Neuronal stem cell (in vitro differentiated cells): ENCODE measurements around the gene FKBP4. TPM values are rescaled to one million over a fixed set of nuclear protein-coding genes. Genes with fewer than 3 reads are reported as not detected.

ENCODE experiments used
- DNase-seq: peaks from one replicate; pipeline ENCODE4 v3.0.0-alpha.2; 2013; ENCODE audit warnings: low spot score
- H2AFZ ChIP-seq: one replicate; pipeline ENCODE4 v1.6.1; 2013; ENCODE audit warnings: mild to moderate bottlenecking, low read length, inconsistent platforms
- H2AK5ac ChIP-seq: 2 replicates; pipeline ENCODE4 v1.6.1; 2013; ENCODE audit warnings: low read depth, mild to moderate bottlenecking, inconsistent platforms, low read length, moderate library complexity, mixed read lengths
- H2BK120ac ChIP-seq: 2 replicates; pipeline ENCODE4 v1.6.1; 2013; ENCODE audit warnings: low read depth, mild to moderate bottlenecking, inconsistent platforms, low read length, moderate library complexity, mixed read lengths
- H2BK12ac ChIP-seq: one replicate; pipeline ENCODE4 v1.6.1; 2013; ENCODE audit warnings: low read length, inconsistent platforms
- H2BK15ac ChIP-seq: 2 replicates; pipeline ENCODE4 v1.6.1; 2013; ENCODE audit warnings: mild to moderate bottlenecking, low read length, inconsistent platforms, mixed read lengths
- H2BK5ac ChIP-seq: one replicate; pipeline ENCODE4 v1.6.1; 2013; ENCODE audit warnings: inconsistent platforms, mild to moderate bottlenecking, low read length, moderate library complexity
- H3K14ac ChIP-seq: one replicate; pipeline ENCODE4 v1.6.1; 2013; ENCODE audit warnings: low read length, inconsistent platforms
- H3K18ac ChIP-seq: 2 replicates; pipeline ENCODE4 v1.6.1; 2013; ENCODE audit warnings: low read length, inconsistent platforms
- H3K23ac ChIP-seq: 2 replicates; pipeline ENCODE4 v1.6.1; 2013; ENCODE audit warnings: low read depth, mild to moderate bottlenecking, mixed read lengths, low read length, inconsistent platforms; ENCODE audit not compliant: poor library complexity
- H3K27ac ChIP-seq: replicated peaks from 3 replicates; pipeline ENCODE4 v1.5.1; 2013; ENCODE audit warnings: low read length, inconsistent platforms
- H3K27me3 ChIP-seq, 3 experiments: 2 replicates each; pipeline ENCODE4 v1.6.1; 2013; ENCODE audit warnings: low read length in 3 of 3, mild to moderate bottlenecking in 2 of 3, inconsistent platforms in 1 of 3, low read depth in 1 of 3, mixed read lengths in 1 of 3, moderate library complexity in 1 of 3; ENCODE audit not compliant: control insufficient read depth in 3 of 3, insufficient read depth in 3 of 3
- H3K36me3 ChIP-seq, 2 donors: replicated peaks in 1 of 2; 2 replicates each; pipeline ENCODE4 v1.6.1; 2013; ENCODE audit warnings: low read length in 2 of 2; ENCODE audit not compliant: control insufficient read depth in 2 of 2, insufficient read depth in 2 of 2
- H3K4ac ChIP-seq: 2 replicates; pipeline ENCODE4 v1.6.1; 2013; ENCODE audit warnings: inconsistent platforms, mild to moderate bottlenecking, low read length, moderate library complexity
- H3K4me1 ChIP-seq, 2 donors: 1 replicate in 1 of 2; 2 replicates in 1 of 2; pipeline ENCODE4 v1.6.1; 2013; ENCODE audit warnings: low read length in 2 of 2, low read depth in 1 of 2; ENCODE audit not compliant: control insufficient read depth in 2 of 2, insufficient read depth in 1 of 2
- H3K4me2 ChIP-seq: one replicate; pipeline ENCODE4 v1.6.1; 2013; ENCODE audit warnings: mild to moderate bottlenecking, low read length, inconsistent platforms; ENCODE audit not compliant: insufficient read depth, poor library complexity, severe bottlenecking
- H3K4me3 ChIP-seq, 2 donors: 2 replicates each; pipeline ENCODE4 v1.5.1; 2013; ENCODE audit warnings: low read length in 2 of 2, mild to moderate bottlenecking in 2 of 2, inconsistent platforms in 1 of 2, moderate library complexity in 1 of 2
- H3K79me1 ChIP-seq: one replicate; pipeline ENCODE4 v1.6.1; 2013; ENCODE audit warnings: low read depth, mild to moderate bottlenecking, inconsistent platforms, low read length, moderate library complexity
- H3K9ac ChIP-seq: one replicate; pipeline ENCODE4 v1.6.1; 2013; ENCODE audit warnings: mild to moderate bottlenecking, low read depth, low read length, inconsistent platforms; ENCODE audit not compliant: poor library complexity
- H3K9me3 ChIP-seq, 2 donors: replicated peaks in 1 of 2; 2 replicates each; pipeline versions ENCODE3 to v1.6.1; 2013; ENCODE audit warnings: low read length in 2 of 2, mild to moderate bottlenecking in 2 of 2, inconsistent platforms in 1 of 2, low read depth in 1 of 2, mixed read lengths in 1 of 2, moderate library complexity in 1 of 2; ENCODE audit not compliant: control insufficient read depth in 2 of 2, insufficient read depth in 1 of 2
- H4K8ac ChIP-seq: one replicate; pipeline ENCODE4 v1.6.1; 2013; ENCODE audit warnings: low read depth, mild to moderate bottlenecking, inconsistent platforms, low read length, moderate library complexity
- H4K91ac ChIP-seq: one replicate; pipeline ENCODE4 v1.6.1; 2013; ENCODE audit warnings: low read length, low read depth, mild to moderate bottlenecking, inconsistent platforms; ENCODE audit not compliant: poor library complexity
- WGBS, 2 donors: extraction: QIAGEN DNeasy Blood & Tissue Kit; methylation state at CpG; one replicate each; pipeline ENCODE4 v1.1.7; 2013; ENCODE audit warnings: missing lambda C conversion rate in 2 of 2, mixed read lengths in 1 of 2; ENCODE audit not compliant: insufficient read length in 2 of 2, insufficient replicate concordance in 1 of 2; ENCODE audit errors: extremely low coverage in 2 of 2; 5-methylcytosine and 5-hydroxymethylcytosine counted together
- polyA plus RNA-seq, 2 experiments: library from polyadenylated mRNA; stranded (reverse); fragments of 200-250 nt; gene quantifications; one replicate each; pipeline ENCODE4 v1.2.3, GENCODE V29; 2013

The FKBP4 gene, protein sequence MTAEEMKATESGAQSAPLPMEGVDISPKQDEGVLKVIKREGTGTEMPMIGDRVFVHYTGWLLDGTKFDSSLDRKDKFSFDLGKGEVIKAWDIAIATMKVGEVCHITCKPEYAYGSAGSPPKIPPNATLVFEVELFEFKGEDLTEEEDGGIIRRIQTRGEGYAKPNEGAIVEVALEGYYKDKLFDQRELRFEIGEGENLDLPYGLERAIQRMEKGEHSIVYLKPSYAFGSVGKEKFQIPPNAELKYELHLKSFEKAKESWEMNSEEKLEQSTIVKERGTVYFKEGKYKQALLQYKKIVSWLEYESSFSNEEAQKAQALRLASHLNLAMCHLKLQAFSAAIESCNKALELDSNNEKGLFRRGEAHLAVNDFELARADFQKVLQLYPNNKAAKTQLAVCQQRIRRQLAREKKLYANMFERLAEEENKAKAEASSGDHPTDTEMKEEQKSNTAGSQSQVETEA
- 49.0 TPM for polyA plus RNA-seq (2013, experiment 1 of 2)
- 45.6 TPM for polyA plus RNA-seq (2013, experiment 2 of 2)

DNA sequence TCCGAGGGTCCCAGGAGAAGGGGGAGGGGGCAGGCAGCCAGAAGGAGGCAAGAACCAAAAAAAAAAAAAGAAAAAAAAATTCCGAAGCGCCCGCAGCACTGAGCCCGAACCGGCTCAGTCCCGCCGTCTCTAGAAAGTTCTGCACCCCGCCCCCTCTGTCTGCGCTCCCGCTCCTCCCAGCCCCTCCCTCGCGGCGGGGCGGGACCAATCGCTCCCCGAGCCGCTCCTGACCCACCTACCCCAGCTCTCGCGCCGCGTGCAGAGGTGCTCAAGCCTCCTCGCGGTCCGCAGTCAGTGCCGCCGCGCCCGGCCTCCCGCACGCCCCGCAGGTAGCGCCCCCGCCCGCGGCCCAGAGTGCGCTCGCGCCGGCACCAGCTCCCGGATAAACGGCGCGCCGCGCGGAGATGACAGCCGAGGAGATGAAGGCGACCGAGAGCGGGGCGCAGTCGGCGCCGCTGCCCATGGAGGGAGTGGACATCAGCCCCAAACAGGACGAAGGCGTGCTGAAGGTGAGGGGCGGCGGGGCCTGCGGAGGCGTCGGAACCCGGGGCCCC is at the start of gene FKBP4:
FKBP4 (plus strand) TSS at position 235 of the 554 bp plus-strand sequence; CDS start at position 405, 170 bp downstream.
- H3K4me1 ChIP-seq: peaks cover 12 to 14% of the 10 kb centered on the region in 2 donors
- peak within 1 kb of the TSS; percentile 82 for H2BK120ac ChIP-seq
- no peak within 1 kb of the TSS for H3K14ac ChIP-seq
- H3K4me3 ChIP-seq: peak within 1 kb of the TSS; percentile 79 to 93
- no peak within 1 kb of the TSS for H4K91ac ChIP-seq
- H2BK15ac ChIP-seq: peak within 1 kb of the TSS; percentile 8
- peak within 1 kb of the TSS; percentile 94 for H2AFZ ChIP-seq
- no peak within 1 kb of the TSS for H4K8ac ChIP-seq
- peak within 1 kb of the TSS; percentile 69 for H2BK12ac ChIP-seq
- no peak within 1 kb of the TSS for H2BK5ac ChIP-seq
- peak within 1 kb of the TSS; percentile 98 for H3K18ac ChIP-seq
- peak within 1 kb of the TSS; percentile 1 for H2AK5ac ChIP-seq
- peaks cover 24 to 37% of the 10 kb centered on the region in 2 donors for H3K36me3 ChIP-seq
- H3K27ac ChIP-seq: no peak within 1 kb of the TSS
- H3K79me1 ChIP-seq: no peaks in the 10 kb centered on the region
- no CpG with 5 or more reads among the region's 63 CpGs for WGBS, 2 donors
- peak within 1 kb of the TSS; percentile 94 for H3K4me2 ChIP-seq
- no peak within 1 kb of the TSS for H3K4ac ChIP-seq
- peaks cover 0 to 7% (median 0%) of the 10 kb centered on the region in 3 experiments for H3K27me3 ChIP-seq
- peak within 1 kb of the TSS; percentile 87 for H3K9ac ChIP-seq
- no peaks in the 10 kb centered on the region for H3K9me3 ChIP-seq
- DNase-seq: peak; percentile 71
- H3K23ac ChIP-seq: peak within 1 kb of the TSS; percentile 93

DNA sequence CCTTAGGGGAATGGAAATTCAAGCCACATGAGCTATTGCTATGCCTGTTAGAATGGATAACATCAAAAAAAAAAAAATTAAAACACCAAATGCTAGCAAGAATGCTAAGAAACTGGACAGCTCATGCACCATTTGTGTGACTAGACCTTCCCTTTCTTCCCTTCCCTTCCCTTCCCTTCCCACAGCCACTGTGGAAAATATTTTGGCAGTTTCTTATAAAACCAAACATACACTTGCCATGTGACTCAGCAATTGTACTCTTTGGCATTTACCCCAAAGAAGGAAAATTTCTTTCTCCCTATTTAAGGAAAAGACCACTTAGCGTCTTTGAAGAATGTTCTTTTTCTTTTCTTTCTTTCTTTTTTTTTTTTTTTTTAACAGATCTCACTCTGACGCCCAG is 49.1 kb upstream of the FKBP4 start:
- no peak overlapping the region for H3K4ac ChIP-seq
- no CpG with 5 or more reads among the region's 2 CpGs for WGBS, 2 donors

DNA sequence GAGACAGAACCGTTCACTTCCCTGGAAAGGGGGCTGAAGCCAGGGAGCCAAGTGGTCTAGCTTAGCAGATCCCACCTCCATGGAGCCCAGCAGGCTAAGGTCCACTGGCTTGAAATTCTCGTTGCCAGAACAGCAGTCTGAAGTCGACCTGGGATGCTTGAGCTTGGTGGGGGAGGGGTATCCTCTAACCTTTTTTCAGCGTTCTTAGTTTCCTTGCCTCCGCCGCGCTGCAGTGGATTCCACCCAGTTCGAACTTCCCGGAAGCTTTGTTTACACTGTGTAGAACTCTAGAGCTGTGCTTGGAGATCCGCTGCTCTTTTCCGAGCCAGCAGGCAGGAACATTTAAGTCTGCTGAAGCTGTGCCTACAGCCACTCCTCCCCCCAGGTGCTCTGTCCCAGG is 45.2 kb upstream of the FKBP4 start:
- Histone ChIP-seq H2BK120ac (no peak overlapping the region), H2AFZ (no peak overlapping the region), H3K9ac (no peak overlapping the region), H3K4ac (no peak overlapping the region), H2BK12ac (no peak overlapping the region), H3K27ac (no peak overlapping the region), H4K8ac (no peak overlapping the region), H3K36me3 (no peaks in the 10 kb centered on the region), H3K14ac (no peak overlapping the region), H3K18ac (no peak overlapping the region), H3K23ac (no peak overlapping the region), H3K27me3 (peaks cover 0 to 13% (median 7%) of the 10 kb centered on the region in 3 experiments), H3K4me2 (no peak overlapping the region), H3K9me3 (no peaks in the 10 kb centered on the region), H2AK5ac (no peak overlapping the region), H3K4me1 (peaks cover 0 to 7% of the 10 kb centered on the region in 2 donors), H2BK5ac (no peak overlapping the region), H3K79me1 (no peaks in the 10 kb centered on the region), H2BK15ac (no peak overlapping the region), H3K4me3 (no peak overlapping the region), H4K91ac (no peak overlapping the region)
- DNase-seq: no peak
- no CpG with 5 or more reads among the region's 11 CpGs for WGBS, 2 donors

More for the DNA sequence above, 49.1 kb upstream of the FKBP4 start:
- no peak overlapping the region for H3K4me2 ChIP-seq
- H4K91ac ChIP-seq: no peak overlapping the region
- H3K14ac ChIP-seq: no peak overlapping the region
- H4K8ac ChIP-seq: no peak overlapping the region
- no peak overlapping the region for H2BK12ac ChIP-seq
- no peak overlapping the region for H3K18ac ChIP-seq
- no peaks in the 10 kb centered on the region for H3K79me1 ChIP-seq
- no peak overlapping the region for H2AFZ ChIP-seq
- no peaks in the 10 kb centered on the region for H3K36me3 ChIP-seq
- H3K27me3 ChIP-seq: peaks cover 0 to 4% (median 0%) of the 10 kb centered on the region in 3 experiments
- no peak overlapping the region for H2BK5ac ChIP-seq
- no peaks in the 10 kb centered on the region for H3K4me1 ChIP-seq
- H3K4me3 ChIP-seq: no peak overlapping the region
- no peak overlapping the region for H2BK120ac ChIP-seq
- no peak overlapping the region for H2AK5ac ChIP-seq
- H3K9ac ChIP-seq: no peak overlapping the region
- H3K23ac ChIP-seq: no peak overlapping the region
- H3K9me3 ChIP-seq: no peaks in the 10 kb centered on the region
- no peak for DNase-seq
- H3K27ac ChIP-seq: no peak overlapping the region
- H2BK15ac ChIP-seq: no peak overlapping the region

DNA sequence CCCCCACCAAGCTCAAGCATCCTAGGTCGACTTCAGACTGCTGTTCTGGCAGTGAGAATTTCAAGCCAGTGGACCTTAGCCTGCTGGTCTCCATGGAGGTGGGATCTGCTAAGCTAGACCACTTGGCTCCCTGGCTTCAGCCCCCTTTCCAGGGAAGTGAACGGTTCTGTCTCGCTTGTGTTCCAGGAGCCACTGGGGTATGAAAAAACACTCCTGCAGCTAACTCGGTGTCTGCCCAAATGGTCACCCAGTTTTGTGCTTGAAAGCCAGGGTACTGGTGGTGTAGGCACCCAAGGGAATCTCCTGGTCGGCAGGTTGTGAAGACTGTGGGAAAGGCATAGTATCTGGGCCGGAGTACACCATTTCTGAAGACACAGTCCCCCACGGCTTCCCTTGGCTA is 44.6 kb upstream of the FKBP4 start:
- H3K27ac ChIP-seq: no peak overlapping the region
- H2AK5ac ChIP-seq: no peak overlapping the region
- H3K4ac ChIP-seq: no peak overlapping the region
- no peaks in the 10 kb centered on the region for H3K9me3 ChIP-seq
- H4K8ac ChIP-seq: no peak overlapping the region
- no peak overlapping the region for H3K23ac ChIP-seq
- no peak overlapping the region for H4K91ac ChIP-seq
- H2BK15ac ChIP-seq: no peak overlapping the region
- DNase-seq: no peak
- H2BK12ac ChIP-seq: no peak overlapping the region
- no peak overlapping the region for H3K4me2 ChIP-seq
- no peak overlapping the region for H3K14ac ChIP-seq
- H3K27me3 ChIP-seq: peaks cover 0 to 14% (median 7%) of the 10 kb centered on the region in 3 experiments
- no peak overlapping the region for H3K18ac ChIP-seq
- no peak overlapping the region for H2BK5ac ChIP-seq
- no peak overlapping the region for H2AFZ ChIP-seq
- WGBS, 2 donors: no CpG with 5 or more reads among the region's 7 CpGs
- H3K36me3 ChIP-seq: no peaks in the 10 kb centered on the region
- H2BK120ac ChIP-seq: no peak overlapping the region
- H3K4me1 ChIP-seq: peaks cover 0 to 7% of the 10 kb centered on the region in 2 donors
- H3K9ac ChIP-seq: no peak overlapping the region
- no peaks in the 10 kb centered on the region for H3K79me1 ChIP-seq
- no peak overlapping the region for H3K4me3 ChIP-seq
